Left lung (tissue), 10 donors: ENCODE data around the gene AKAP8. TPM values are rescaled to one million over a fixed set of nuclear protein-coding genes. Genes with fewer than 3 reads are reported as not detected.
A peak's percentile ranks its signal among the peaks of the same experiment; 100 is the strongest.
"Not testable (repeated sequence)": the region's sequence is repeated elsewhere in the genome, so short reads cannot be mapped to it uniquely, and the experiment has no call there.

ENCODE experiments used
- ATAC-seq: fragments of 200-7000 bp; cut with Tn5 transposase; one replicate; pipeline ENCODE4 v1.9.1; 2020; ENCODE audit warnings: moderate library complexity
- DNase-seq, 4 donors: peaks; one replicate each; pipeline ENCODE4 v3.0.0-alpha.2; 2013 to 2020
- H3K27ac ChIP-seq, 2 donors: fragments of 200-600 bp; sonication (generic) in 1 of 2; one replicate each; pipeline versions ENCODE4 v1.5.0 to v1.8.0; 2020 to 2021
- H3K27me3 ChIP-seq, 2 donors: fragments of 200-600 bp; sonication (generic) in 1 of 2; one replicate each; pipeline versions ENCODE4 v1.5.0 to v1.8.0; 2020 to 2021
- H3K36me3 ChIP-seq, 2 donors: fragments of 200-600 bp; sonication (generic) in 1 of 2; one replicate each; pipeline versions ENCODE4 v1.5.0 to v1.8.0; 2020 to 2021
- H3K4me1 ChIP-seq, 2 donors: fragments of 200-600 bp; one replicate each; pipeline ENCODE4 v1.8.0; 2021
- H3K4me3 ChIP-seq, 2 donors: fragments of 200-600 bp; sonication (generic) in 1 of 2; one replicate each; pipeline versions ENCODE4 v1.5.0 to v1.8.0; 2020 to 2021; ENCODE audit warnings: mild to moderate bottlenecking in 1 of 2
- H3K9me3 ChIP-seq, 2 donors: fragments of 200-600 bp; sonication (generic) in 1 of 2; one replicate each; pipeline versions ENCODE4 v1.5.0 to v1.8.0; 2020 to 2021
- CTCF ChIP-seq, 2 donors: fragments of 200-600 bp; sonication (generic) in 1 of 2; IDR thresholded peaks; one replicate each; pipeline versions ENCODE4 v1.5.0 to v1.8.0; 2021; ENCODE audit warnings: antibody characterized with exemption in 2 of 2
- intact Hi-C, 2 donors: fragments of 100-400 bp; cut with DNase I; formaldehyde crosslinking; loops; one replicate each; pipeline versions ENCODE4 v1.11.2 to v1.14.2; 2022
- polyA plus RNA-seq, 6 donors: library from polyadenylated mRNA; unstranded; fragments of 120-200 nt; gene quantifications; one replicate each; pipeline ENCODE4 v1.2.1, GENCODE V29; 2013; ENCODE audit not compliant: insufficient read length in 6 of 6
- total RNA-seq, 2 donors: library from RNA; stranded (reverse); fragmentation: NEBNext Ultra II Directional; extraction: Animal tissue kit (Norgen Biotek cat#: 25700); gene quantifications; one replicate each; pipeline ENCODE4 v1.2.1, GENCODE V29; 2021
- donor health status: DM: no; HTN: yes; CAD: no.
- donor health status: DM: no; HTN: no; CAD: no.

Gene AKAP8
- total and polyA plus RNA-seq, 8 donors = 19.5 to 36.8 (median 31.4) TPM

GRCh38 chr19:15358918-15359317 is 20.7 kb downstream of the AKAP8 start:
- H3K4me3 ChIP-seq = no peak overlapping the region
- H3K9me3 ChIP-seq = no peaks in the 10 kb centered on the region
- DNase-seq (no peak), ATAC-seq (no peak)
- no peak overlapping the region for H3K27ac ChIP-seq
- peaks cover 0 to 8% of the 10 kb centered on the region in 2 donors for H3K4me1 ChIP-seq
- intact Hi-C loops = no loop called here
- no peak for TF ChIP-seq CTCF (IDR thresholded peaks at IDR 0.05)
- peaks cover 3 to 84% of the 10 kb centered on the region in 2 donors for H3K36me3 ChIP-seq
- H3K27me3 ChIP-seq = no peaks in the 10 kb centered on the region

- Histone ChIP-seq H3K36me3 (peaks cover 3 to 94% of the 10 kb centered on the region in 2 donors), H3K4me1 (peaks cover 0 to 8% of the 10 kb centered on the region in 2 donors), H3K9me3 (no peaks in the 10 kb centered on the region), H3K27me3 (no peaks in the 10 kb centered on the region), H3K27ac (no peak overlapping the region), H3K4me3 (no peak overlapping the region)
- intact Hi-C loops = no loop called here
- ATAC-seq (no peak), DNase-seq (peak in 1 of 4 donors; percentile 37)
- no peak for TF ChIP-seq CTCF (IDR thresholded peaks at IDR 0.05)
Observed at GRCh38 chr19:15357906-15358305, 21.7 kb downstream of the AKAP8 start.

- H3K9me3 ChIP-seq = no peaks in the 10 kb centered on the region
- peaks cover under 1 to 83% of the 10 kb centered on the region in 2 donors for H3K36me3 ChIP-seq
- intact Hi-C loops = no loop called here
- ATAC-seq (peak; percentile 31), DNase-seq (peak in 1 of 4 donors; percentile 75)
- no peaks in the 10 kb centered on the region for H3K27me3 ChIP-seq
- no peak for TF ChIP-seq CTCF (IDR thresholded peaks at IDR 0.05)
- no peak overlapping the region for H3K4me3 ChIP-seq
- H3K27ac ChIP-seq = no peak overlapping the region
- no peaks in the 10 kb centered on the region for H3K4me1 ChIP-seq
Observed at GRCh38 chr19:15354566-15355296, 24.9 kb downstream of the AKAP8 start.

- intact Hi-C loops = no loop called here
- TF ChIP-seq CTCF (IDR thresholded peaks at IDR 0.05) = no peak
- no peaks in the 10 kb centered on the region for H3K9me3 ChIP-seq
- ATAC-seq (no peak), DNase-seq (no peak)
- no peak overlapping the region for H3K4me3 ChIP-seq
- H3K27ac ChIP-seq = no peak overlapping the region
- H3K4me1 ChIP-seq = no peaks in the 10 kb centered on the region
- H3K36me3 ChIP-seq = peaks cover 0 to 75% of the 10 kb centered on the region in 2 donors
- H3K27me3 ChIP-seq = no peaks in the 10 kb centered on the region
Observed at GRCh38 chr19:15353908-15354307, 25.7 kb downstream of the AKAP8 start.

GRCh38 chr19:15352535-15352934 is 27.1 kb downstream of the AKAP8 start:
- H3K9me3 ChIP-seq, H3K4me3 ChIP-seq, DNase-seq, H3K4me1 ChIP-seq, intact Hi-C loops, H3K27me3 ChIP-seq, H3K27ac ChIP-seq, ATAC-seq: not testable (repeated sequence)
- peaks cover 0 to 64% of the 10 kb centered on the region in 2 donors for H3K36me3 ChIP-seq

- ATAC-seq, intact Hi-C loops, H3K4me3 ChIP-seq, H3K27ac ChIP-seq, H3K4me1 ChIP-seq, H3K9me3 ChIP-seq, DNase-seq, H3K27me3 ChIP-seq: not testable (repeated sequence)
- peaks cover 0 to 44% of the 10 kb centered on the region in 2 donors for H3K36me3 ChIP-seq
Observed at GRCh38 chr19:15341328-15341727, 38.3 kb downstream of the AKAP8 start.
